Ishikawa (cell line): ENCODE measurements around the gene ZCCHC9.

Experiments
- CEBPB ChIP-seq: IDR thresholded peaks from 2 replicates; pipeline ENCODE4 v1.6.1; 2012
- CREB1 ChIP-seq: IDR thresholded peaks from 2 replicates; pipeline ENCODE4 v1.6.1; 2012; ENCODE audit warnings: low read depth
- EGR1 ChIP-seq: IDR thresholded peaks from 2 replicates; pipeline ENCODE4 v1.6.1; 2012
- EP300 ChIP-seq: IDR thresholded peaks from 2 replicates; pipeline ENCODE4 v1.6.1; 2012; ENCODE audit warnings: borderline replicate concordance
- FOXM1 ChIP-seq: IDR thresholded peaks from 2 replicates; pipeline ENCODE4 v1.6.1; 2012; ENCODE audit warnings: low read depth, borderline replicate concordance
- NFIC ChIP-seq: IDR thresholded peaks from 2 replicates; pipeline ENCODE4 v1.6.1; 2012
- RAD21 ChIP-seq: IDR thresholded peaks from 2 replicates; pipeline ENCODE4 v1.6.1; 2012; ENCODE audit warnings: low read depth
- TAF1 ChIP-seq: IDR thresholded peaks from 2 replicates; pipeline ENCODE4 v1.6.1; 2012; ENCODE audit warnings: low read depth, mild to moderate bottlenecking
- TCF12 ChIP-seq: IDR thresholded peaks from 2 replicates; pipeline ENCODE4 v1.6.1; 2012; ENCODE audit warnings: low read depth
- TEAD4 ChIP-seq: IDR thresholded peaks from 2 replicates; pipeline ENCODE4 v1.6.1; 2012
- YY1 ChIP-seq: IDR thresholded peaks from 2 replicates; pipeline ENCODE4 v1.6.1; 2012; ENCODE audit warnings: low read depth
- ZBTB7A ChIP-seq: IDR thresholded peaks from 2 replicates; pipeline ENCODE4 v1.6.1; 2012; ENCODE audit warnings: low read depth
- TF ChIP-seq, protein P1 (sequence below): IDR thresholded peaks from 2 replicates; pipeline ENCODE4 v1.6.1; 2012
- TF ChIP-seq, protein P2 (sequence below): IDR thresholded peaks from 2 replicates; pipeline ENCODE4 v1.6.1; 2012; ENCODE audit warnings: low read depth, mild to moderate bottlenecking
- TF ChIP-seq, protein P3 (sequence below): IDR thresholded peaks from 2 replicates; pipeline ENCODE4 v1.6.1; 2012

Gene ZCCHC9

DNA sequence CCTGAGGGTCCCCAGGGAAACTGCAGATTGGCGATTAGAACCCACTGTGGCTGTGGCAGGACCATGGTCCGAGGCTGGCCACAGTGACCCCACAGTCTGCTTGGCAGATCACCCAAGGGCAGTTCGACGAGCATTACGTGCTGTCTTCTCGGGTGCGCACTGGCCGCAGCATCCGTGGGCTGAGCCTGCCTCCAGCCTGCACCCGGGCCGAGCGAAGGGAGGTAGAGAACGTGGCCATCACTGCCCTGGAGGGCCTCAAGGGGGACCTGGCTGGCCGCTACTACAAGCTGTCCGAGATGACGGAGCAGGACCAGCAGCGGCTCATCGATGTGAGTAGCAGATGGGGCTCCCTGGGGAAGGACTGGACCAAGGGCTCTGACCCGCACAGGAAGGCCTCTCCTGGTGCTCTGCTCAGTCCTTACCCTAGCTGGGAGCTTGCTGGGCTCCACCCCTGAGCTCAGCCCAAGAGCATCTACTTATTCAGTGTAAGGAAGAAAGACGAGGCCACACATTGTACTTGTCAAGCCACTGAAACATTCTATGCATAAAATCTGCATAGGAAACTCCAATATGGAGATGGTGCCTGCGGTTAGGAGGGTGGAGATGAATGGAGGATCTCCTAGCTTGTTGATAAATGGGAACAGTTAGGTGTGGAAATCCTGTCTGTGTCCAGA, 46.4 kb upstream of the ZCCHC9 start:
- TF ChIP-seq YY1, result no peak
- TF ChIP-seq, protein P1, sequence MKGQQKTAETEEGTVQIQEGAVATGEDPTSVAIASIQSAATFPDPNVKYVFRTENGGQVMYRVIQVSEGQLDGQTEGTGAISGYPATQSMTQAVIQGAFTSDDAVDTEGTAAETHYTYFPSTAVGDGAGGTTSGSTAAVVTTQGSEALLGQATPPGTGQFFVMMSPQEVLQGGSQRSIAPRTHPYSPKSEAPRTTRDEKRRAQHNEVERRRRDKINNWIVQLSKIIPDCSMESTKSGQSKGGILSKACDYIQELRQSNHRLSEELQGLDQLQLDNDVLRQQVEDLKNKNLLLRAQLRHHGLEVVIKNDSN, result no peak
- TF ChIP-seq RAD21, result no peak
- TF ChIP-seq FOXM1, result no peak
- TF ChIP-seq, protein P2, sequence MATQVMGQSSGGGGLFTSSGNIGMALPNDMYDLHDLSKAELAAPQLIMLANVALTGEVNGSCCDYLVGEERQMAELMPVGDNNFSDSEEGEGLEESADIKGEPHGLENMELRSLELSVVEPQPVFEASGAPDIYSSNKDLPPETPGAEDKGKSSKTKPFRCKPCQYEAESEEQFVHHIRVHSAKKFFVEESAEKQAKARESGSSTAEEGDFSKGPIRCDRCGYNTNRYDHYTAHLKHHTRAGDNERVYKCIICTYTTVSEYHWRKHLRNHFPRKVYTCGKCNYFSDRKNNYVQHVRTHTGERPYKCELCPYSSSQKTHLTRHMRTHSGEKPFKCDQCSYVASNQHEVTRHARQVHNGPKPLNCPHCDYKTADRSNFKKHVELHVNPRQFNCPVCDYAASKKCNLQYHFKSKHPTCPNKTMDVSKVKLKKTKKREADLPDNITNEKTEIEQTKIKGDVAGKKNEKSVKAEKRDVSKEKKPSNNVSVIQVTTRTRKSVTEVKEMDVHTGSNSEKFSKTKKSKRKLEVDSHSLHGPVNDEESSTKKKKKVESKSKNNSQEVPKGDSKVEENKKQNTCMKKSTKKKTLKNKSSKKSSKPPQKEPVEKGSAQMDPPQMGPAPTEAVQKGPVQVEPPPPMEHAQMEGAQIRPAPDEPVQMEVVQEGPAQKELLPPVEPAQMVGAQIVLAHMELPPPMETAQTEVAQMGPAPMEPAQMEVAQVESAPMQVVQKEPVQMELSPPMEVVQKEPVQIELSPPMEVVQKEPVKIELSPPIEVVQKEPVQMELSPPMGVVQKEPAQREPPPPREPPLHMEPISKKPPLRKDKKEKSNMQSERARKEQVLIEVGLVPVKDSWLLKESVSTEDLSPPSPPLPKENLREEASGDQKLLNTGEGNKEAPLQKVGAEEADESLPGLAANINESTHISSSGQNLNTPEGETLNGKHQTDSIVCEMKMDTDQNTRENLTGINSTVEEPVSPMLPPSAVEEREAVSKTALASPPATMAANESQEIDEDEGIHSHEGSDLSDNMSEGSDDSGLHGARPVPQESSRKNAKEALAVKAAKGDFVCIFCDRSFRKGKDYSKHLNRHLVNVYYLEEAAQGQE, result no peak

DNA sequence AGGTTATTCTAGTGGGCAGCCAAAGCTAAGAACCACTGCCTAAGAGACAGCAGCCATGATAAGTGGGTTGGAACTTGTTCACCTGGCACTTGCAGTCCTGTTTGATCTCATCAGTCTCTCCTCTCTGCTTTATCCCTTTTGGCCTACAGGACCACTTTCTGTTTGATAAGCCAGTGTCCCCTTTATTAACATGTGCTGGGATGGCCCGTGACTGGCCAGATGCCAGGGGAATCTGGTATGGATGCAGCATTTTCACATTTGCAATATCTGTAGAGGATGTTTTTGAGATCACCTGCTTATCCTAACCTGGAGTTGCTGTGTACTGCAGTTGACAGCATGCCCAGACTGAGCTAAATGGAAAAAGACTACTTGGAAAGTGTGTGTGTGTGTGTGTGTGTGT, 44.6 kb upstream of the ZCCHC9 start:
- TF ChIP-seq TCF12, result no peak
- TF ChIP-seq, protein P3, sequence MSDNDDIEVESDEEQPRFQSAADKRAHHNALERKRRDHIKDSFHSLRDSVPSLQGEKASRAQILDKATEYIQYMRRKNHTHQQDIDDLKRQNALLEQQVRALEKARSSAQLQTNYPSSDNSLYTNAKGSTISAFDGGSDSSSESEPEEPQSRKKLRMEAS, result no peak
- TF ChIP-seq CEBPB, result no peak
- TF ChIP-seq, protein P2, result no peak
- no peak for TF ChIP-seq EGR1
- no peak for TF ChIP-seq NFIC
- TF ChIP-seq TAF1, result no peak
- TF ChIP-seq TEAD4, result no peak
- no peak for TF ChIP-seq ZBTB7A
- TF ChIP-seq EP300, result no peak
- TF ChIP-seq FOXM1, result no peak
- no peak for TF ChIP-seq YY1
- no peak for TF ChIP-seq RAD21
- TF ChIP-seq CREB1, result no peak

DNA sequence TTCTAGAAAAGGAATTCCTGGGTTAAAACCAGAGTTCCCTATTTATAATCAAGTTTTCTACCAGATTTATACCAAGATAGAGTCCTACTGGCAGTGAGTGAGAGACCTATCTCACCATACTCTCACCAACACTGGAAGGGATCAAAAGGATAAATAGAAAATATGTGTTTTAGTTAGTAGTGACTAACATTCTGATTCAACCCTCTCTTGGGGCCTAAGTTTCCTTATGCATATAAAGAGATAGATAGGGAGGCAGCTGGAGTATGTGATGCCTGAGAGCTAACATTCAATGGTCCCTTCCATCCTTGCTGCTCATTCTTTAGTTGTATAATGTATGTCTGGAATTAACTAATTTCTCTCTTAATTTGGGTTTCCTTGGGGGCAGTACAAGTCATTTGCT, 36.3 kb upstream of the ZCCHC9 start:
- TF ChIP-seq EGR1, result no peak
- TF ChIP-seq, protein P1, result no peak
- no peak for TF ChIP-seq EP300
- no peak for TF ChIP-seq TEAD4
- no peak for TF ChIP-seq CEBPB
- TF ChIP-seq, protein P2, result no peak
- no peak for TF ChIP-seq CREB1
- no peak for TF ChIP-seq RAD21
- no peak for TF ChIP-seq ZBTB7A
- TF ChIP-seq NFIC, result no peak

DNA sequence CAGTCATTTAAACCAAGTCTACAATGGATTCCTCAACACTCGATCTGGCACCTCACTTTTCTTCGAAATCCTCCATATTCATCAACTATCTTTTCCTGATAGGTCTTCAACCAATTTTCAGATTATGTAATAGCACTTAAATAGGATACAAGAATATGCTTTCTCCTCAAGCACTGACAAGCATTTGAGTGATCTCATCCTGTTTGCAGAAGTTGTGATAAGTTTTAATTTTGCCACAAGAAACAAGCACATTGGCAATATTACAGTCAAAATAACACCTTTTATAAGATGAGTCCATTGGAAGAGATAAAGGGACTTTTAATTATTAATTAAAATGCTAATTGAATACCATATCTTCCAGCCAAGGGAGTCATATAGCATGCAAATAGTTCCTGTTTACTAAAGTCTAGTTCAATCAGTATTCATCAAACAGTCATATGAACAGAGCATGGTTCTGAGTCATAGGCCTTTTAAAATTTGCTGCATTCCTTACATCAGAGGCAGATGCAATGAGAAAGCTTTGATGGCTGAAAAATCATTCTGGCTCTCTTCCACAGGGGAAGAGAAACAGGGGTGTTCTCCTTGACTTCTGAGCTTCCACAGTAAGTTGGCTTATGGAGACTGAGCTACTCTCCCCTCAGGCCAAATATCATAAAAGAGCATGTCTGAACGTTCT, 32.7 kb upstream of the ZCCHC9 start:
- no peak for TF ChIP-seq NFIC

DNA sequence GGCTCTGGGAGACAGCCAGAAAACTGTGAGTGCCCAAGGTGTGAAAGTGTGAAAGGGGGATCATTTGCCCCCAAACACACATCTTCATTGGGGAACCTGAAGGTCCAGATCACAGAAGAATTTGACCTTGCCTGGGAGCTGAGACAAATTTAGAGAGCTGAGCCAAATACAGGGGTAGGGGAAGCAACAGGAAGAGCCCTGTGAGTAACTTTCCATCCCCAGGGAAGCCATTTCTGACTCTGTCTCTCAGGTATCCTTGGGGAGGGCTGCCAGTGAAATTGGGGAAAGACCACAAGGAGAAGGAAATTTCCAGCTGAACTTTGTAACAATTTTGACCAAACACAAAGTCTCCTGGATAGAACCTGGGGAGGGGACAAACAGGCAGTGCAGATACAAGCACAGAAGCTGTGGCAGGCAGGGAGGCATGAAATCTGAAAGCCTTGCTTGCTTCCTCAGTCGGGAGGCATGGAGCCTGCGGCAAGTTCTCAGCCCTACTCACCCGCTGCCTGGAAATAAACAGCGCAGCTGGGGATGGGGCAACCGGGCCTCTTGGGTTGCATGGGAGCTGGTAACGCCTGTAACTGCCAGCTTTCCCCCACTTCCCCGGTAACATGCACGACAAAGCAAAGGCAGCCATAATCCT, 31.5 kb upstream of the ZCCHC9 start:
- TF ChIP-seq YY1 (no peak), NFIC (no peak), CEBPB (no peak), EGR1 (no peak), TCF12 (no peak), TEAD4 (no peak), CREB1 (no peak), EP300 (no peak), RAD21 (no peak), FOXM1 (no peak), TAF1 (no peak), ZBTB7A (no peak)
- TF ChIP-seq, protein P1, result no peak
- TF ChIP-seq, protein P2, result no peak
- TF ChIP-seq, protein P3, result no peak
